Measurements from ENCODE around the gene NFASC. TPM values are rescaled to one million over a fixed set of nuclear protein-coding genes. Genes with fewer than 3 reads are reported as not detected.

NFASC gene
- total RNA-seq, 1 experiment from 2014 or later = 1.6 TPM

GRCh38 chr1:205053296-205053695, 182.6 kb downstream of the NFASC start:
- TF ChIP-seq CTCF (conservative IDR thresholded peaks at IDR 0.05; ENCODE audit: low read depth, low read length) (no peak), EZH2 (IDR thresholded peaks at IDR 0.05; ENCODE audit: low read length, unreplicated experiment) (no peak)
- BruUV-seq (replicated peaks) = no TSS peak
- Histone ChIP-seq H3F3A (ENCODE audit: low read length, unreplicated experiment) (no peaks in the 10 kb centered on the region), H3K4me1 (ENCODE audit: insufficient read depth, low read length) (no peaks in the 10 kb centered on the region), H3K79me2 (ENCODE audit: low read length) (no peaks in the 10 kb centered on the region), H3K27me3 (ENCODE audit: low read length) (peaks cover 85% of the 10 kb centered on the region), H3K27ac (ENCODE audit: low read length) (no peak overlapping the region), H3K9me2 (replicated peaks; ENCODE audit: low read length) (no peaks in the 10 kb centered on the region), H3K9me3 (ENCODE audit: low read length) (no peaks in the 10 kb centered on the region), H2AFZ (ENCODE audit: low read length) (no peak overlapping the region), H3K9ac (ENCODE audit: low read length) (no peak overlapping the region), H4K20me1 (ENCODE audit: low read length) (no peaks in the 10 kb centered on the region), H3K4me3 (ENCODE audit: low read length) (no peak overlapping the region), H3K36me3 (ENCODE audit: low read depth, low read length) (no peaks in the 10 kb centered on the region), H3K4me2 (ENCODE audit: low read length) (no peak overlapping the region)
- ChIA-PET POLR2A (ENCODE audit: unreplicated experiment) (no interaction called here), CTCF (interaction anchor here (1.6 kb wide), 1 partner anchor 8 kb away, joined by 5 read pairs; no protein-coding TSS in a partner anchor)
- intact Hi-C loops (cut with micrococcal nuclease) = no loop called here
- no peak for ATAC-seq
- no peak for DNase-seq

GRCh38 chr1:205054013-205054412, 183.4 kb downstream of the NFASC start:
- CTCF ChIA-PET = no interaction called here
- no peak overlapping the region for H3K9ac ChIP-seq (ENCODE audit: low read length)
- H4K20me1 ChIP-seq (ENCODE audit: low read length) = no peaks in the 10 kb centered on the region
- H3K9me3 ChIP-seq (ENCODE audit: low read length) = no peaks in the 10 kb centered on the region
- no peaks in the 10 kb centered on the region for H3K9me2 ChIP-seq (replicated peaks; ENCODE audit: low read length)
- no peaks in the 10 kb centered on the region for H3K4me1 ChIP-seq (ENCODE audit: insufficient read depth, low read length)
- intact Hi-C loops (cut with micrococcal nuclease) = no loop called here
- H3K79me2 ChIP-seq (ENCODE audit: low read length) = no peaks in the 10 kb centered on the region
- no peak overlapping the region for H3K4me3 ChIP-seq (ENCODE audit: low read length)
- ATAC-seq (no peak), DNase-seq (no peak)
- H3K27ac ChIP-seq (ENCODE audit: low read length) = no peak overlapping the region
- H3F3A ChIP-seq (ENCODE audit: low read length, unreplicated experiment) = no peaks in the 10 kb centered on the region
- no peak overlapping the region for H3K4me2 ChIP-seq (ENCODE audit: low read length)
- TF ChIP-seq EZH2phosphoT487 (IDR thresholded peaks at IDR 0.05; ENCODE audit: borderline replicate concordance, low read length) = no peak
- no peak for TF ChIP-seq EZH2 (IDR thresholded peaks at IDR 0.05; ENCODE audit: low read length, unreplicated experiment)
- no peak for TF ChIP-seq CTCF (conservative IDR thresholded peaks at IDR 0.05; ENCODE audit: low read depth, low read length)
- H2AFZ ChIP-seq (ENCODE audit: low read length) = no peak overlapping the region
- no TSS peak for BruUV-seq (replicated peaks)
- peaks cover 79% of the 10 kb centered on the region for H3K27me3 ChIP-seq (ENCODE audit: low read length)
- no peaks in the 10 kb centered on the region for H3K36me3 ChIP-seq (ENCODE audit: low read depth, low read length)
- POLR2A ChIA-PET (ENCODE audit: unreplicated experiment) = interaction anchor here (0.6 kb wide), 1 partner anchor 151 kb away, joined by 3 read pairs; no protein-coding TSS in a partner anchor

- DNase-seq = no peak
- H3K79me2 ChIP-seq (ENCODE audit: low read length) = no peaks in the 10 kb centered on the region
- H3K4me2 ChIP-seq (ENCODE audit: low read length) = no peak overlapping the region
- TF ChIP-seq CTCF (conservative IDR thresholded peaks at IDR 0.05; ENCODE audit: low read depth, low read length) = no peak
- TF ChIP-seq EZH2phosphoT487 (IDR thresholded peaks at IDR 0.05; ENCODE audit: borderline replicate concordance, low read length) = no peak
- TF ChIP-seq EZH2 (IDR thresholded peaks at IDR 0.05; ENCODE audit: low read length, unreplicated experiment) = no peak
- no peaks in the 10 kb centered on the region for H3K36me3 ChIP-seq (ENCODE audit: low read depth, low read length)
- no peaks in the 10 kb centered on the region for H3F3A ChIP-seq (ENCODE audit: low read length, unreplicated experiment)
- peaks cover 60% of the 10 kb centered on the region for H3K27me3 ChIP-seq (ENCODE audit: low read length)
- H3K9me3 ChIP-seq (ENCODE audit: low read length) = no peaks in the 10 kb centered on the region
- ATAC-seq = no peak
- ChIA-PET POLR2A (ENCODE audit: unreplicated experiment) (no interaction called here), CTCF (no interaction called here)
- no peak overlapping the region for H2AFZ ChIP-seq (ENCODE audit: low read length)
- H3K9ac ChIP-seq (ENCODE audit: low read length) = no peak overlapping the region
- H3K27ac ChIP-seq (ENCODE audit: low read length) = no peak overlapping the region
- intact Hi-C loops (cut with micrococcal nuclease) = no loop called here
- no peaks in the 10 kb centered on the region for H3K9me2 ChIP-seq (replicated peaks; ENCODE audit: low read length)
- H3K4me1 ChIP-seq (ENCODE audit: insufficient read depth, low read length) = no peaks in the 10 kb centered on the region
- H3K4me3 ChIP-seq (ENCODE audit: low read length) = no peak overlapping the region
- H4K20me1 ChIP-seq (ENCODE audit: low read length) = no peaks in the 10 kb centered on the region
- no TSS peak for BruUV-seq (replicated peaks)
Measured at GRCh38 chr1:205056188-205056611, 185.5 kb downstream of the NFASC start.
